PFSK-1 (cell line): Measurements from ENCODE around the gene INSR.

ENCODE experiments used
- FOXP2 ChIP-seq: optimal IDR thresholded peaks from 2 replicates; pipeline ENCODE3; 2011; ENCODE audit warnings: borderline replicate concordance, control low read depth, inconsistent platforms; ENCODE audit not compliant: insufficient read depth; ENCODE audit errors: extremely low read length, extremely low read depth
- POLR2AphosphoS5 ChIP-seq: IDR thresholded peaks from 2 replicates; pipeline ENCODE4 v1.6.1; 2012; ENCODE audit warnings: low read depth, mild to moderate bottlenecking, control low read depth, low read length, moderate library complexity
- SIN3A ChIP-seq: IDR thresholded peaks from 2 replicates; pipeline ENCODE4 v1.6.1; 2012; ENCODE audit warnings: mild to moderate bottlenecking, low read length, moderate library complexity, borderline replicate concordance; ENCODE audit not compliant: insufficient read depth
- TAF1 ChIP-seq: IDR thresholded peaks from 2 replicates; pipeline ENCODE4 v1.6.1; 2012; ENCODE audit warnings: low read length, control low read depth, borderline replicate concordance; ENCODE audit not compliant: insufficient read depth
- TF ChIP-seq, protein P1 (sequence below), 2 experiments: IDR thresholded peaks; 2 replicates each; pipeline versions ENCODE4 v1.6.1 to v1.8.0; 2011 to 2012; ENCODE audit warnings: low read depth in 2 of 2, low read length in 2 of 2, control low read depth in 1 of 2, inconsistent platforms in 1 of 2, mild to moderate bottlenecking in 1 of 2, moderate library complexity in 1 of 2; ENCODE audit not compliant: insufficient read depth in 1 of 2

The INSR gene

DNA sequence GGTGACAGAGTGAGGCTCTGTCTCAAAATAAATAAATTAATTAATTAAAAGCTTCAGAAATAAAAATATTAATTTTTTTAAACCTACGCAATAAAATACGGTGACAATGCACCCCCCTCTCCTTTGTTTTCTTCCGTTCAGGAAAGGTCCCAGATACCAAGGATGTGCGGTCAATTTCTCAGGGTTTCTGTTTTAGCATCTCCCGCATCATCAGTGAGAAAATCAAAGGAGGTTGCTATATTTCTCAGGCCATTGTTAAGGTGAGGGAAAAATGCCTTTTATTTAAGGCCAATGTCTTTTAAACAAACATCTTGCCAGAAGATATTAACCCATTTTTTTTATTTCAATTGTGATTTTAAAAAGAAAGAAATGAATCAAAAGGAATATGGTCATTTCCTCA is 111.7 kb downstream of the INSR start:
- TF ChIP-seq, protein P1, sequence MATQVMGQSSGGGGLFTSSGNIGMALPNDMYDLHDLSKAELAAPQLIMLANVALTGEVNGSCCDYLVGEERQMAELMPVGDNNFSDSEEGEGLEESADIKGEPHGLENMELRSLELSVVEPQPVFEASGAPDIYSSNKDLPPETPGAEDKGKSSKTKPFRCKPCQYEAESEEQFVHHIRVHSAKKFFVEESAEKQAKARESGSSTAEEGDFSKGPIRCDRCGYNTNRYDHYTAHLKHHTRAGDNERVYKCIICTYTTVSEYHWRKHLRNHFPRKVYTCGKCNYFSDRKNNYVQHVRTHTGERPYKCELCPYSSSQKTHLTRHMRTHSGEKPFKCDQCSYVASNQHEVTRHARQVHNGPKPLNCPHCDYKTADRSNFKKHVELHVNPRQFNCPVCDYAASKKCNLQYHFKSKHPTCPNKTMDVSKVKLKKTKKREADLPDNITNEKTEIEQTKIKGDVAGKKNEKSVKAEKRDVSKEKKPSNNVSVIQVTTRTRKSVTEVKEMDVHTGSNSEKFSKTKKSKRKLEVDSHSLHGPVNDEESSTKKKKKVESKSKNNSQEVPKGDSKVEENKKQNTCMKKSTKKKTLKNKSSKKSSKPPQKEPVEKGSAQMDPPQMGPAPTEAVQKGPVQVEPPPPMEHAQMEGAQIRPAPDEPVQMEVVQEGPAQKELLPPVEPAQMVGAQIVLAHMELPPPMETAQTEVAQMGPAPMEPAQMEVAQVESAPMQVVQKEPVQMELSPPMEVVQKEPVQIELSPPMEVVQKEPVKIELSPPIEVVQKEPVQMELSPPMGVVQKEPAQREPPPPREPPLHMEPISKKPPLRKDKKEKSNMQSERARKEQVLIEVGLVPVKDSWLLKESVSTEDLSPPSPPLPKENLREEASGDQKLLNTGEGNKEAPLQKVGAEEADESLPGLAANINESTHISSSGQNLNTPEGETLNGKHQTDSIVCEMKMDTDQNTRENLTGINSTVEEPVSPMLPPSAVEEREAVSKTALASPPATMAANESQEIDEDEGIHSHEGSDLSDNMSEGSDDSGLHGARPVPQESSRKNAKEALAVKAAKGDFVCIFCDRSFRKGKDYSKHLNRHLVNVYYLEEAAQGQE (IDR thresholded peaks at IDR 0.05; ENCODE audit: insufficient read depth in 1 of 2, low read depth in 2 of 2, low read length in 2 of 2) = no peak
- TF ChIP-seq SIN3A = no peak

DNA sequence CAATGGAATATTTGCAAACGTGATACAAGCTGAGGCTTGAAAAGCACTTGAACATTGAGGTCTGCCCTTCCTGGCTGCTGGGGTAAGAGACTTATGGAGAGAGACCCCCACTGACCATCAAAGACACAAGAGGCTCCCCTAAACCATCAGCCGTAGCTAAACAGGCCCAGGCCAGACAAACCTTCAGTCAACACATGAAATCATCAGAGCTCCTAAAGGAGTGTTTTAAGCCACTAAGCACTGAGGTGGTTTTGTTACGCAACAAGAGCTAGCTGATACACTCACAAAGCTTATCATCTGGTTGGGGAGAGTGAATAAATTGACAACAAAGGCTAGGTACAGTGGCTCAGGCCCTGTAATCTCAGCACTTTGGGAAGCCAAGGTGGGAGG is 114.3 kb downstream of the INSR start:
- TF ChIP-seq POLR2AphosphoS5 = no peak
- TF ChIP-seq, protein P1 (IDR thresholded peaks at IDR 0.05; ENCODE audit: insufficient read depth in 1 of 2, low read depth in 2 of 2, low read length in 2 of 2) = no peak
- TF ChIP-seq TAF1 = no peak
- TF ChIP-seq FOXP2 = no peak
- no peak for TF ChIP-seq SIN3A

DNA sequence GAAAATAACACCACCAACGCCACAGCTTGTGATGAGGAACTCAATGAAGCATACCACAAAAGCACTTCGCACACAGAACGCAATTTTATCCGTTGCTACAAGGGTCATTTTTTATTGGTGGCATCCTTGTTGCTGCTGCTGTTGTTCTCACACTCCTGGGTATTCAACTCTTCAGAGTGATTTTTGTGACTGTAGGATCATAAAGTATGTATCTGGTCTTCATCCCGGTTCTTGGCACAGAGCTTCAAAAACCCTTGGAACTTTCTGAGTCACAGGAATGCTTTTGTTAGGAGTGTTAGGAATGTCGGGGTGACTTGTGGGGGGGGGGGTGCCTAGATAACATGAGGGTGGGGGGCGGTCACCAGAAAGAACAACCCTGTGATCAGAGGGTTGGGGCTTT is 116.3 kb downstream of the INSR start:
- TF ChIP-seq POLR2AphosphoS5 = no peak
- TF ChIP-seq SIN3A = no peak
- TF ChIP-seq FOXP2 = no peak
- TF ChIP-seq TAF1 = no peak
- TF ChIP-seq, protein P1 (IDR thresholded peaks at IDR 0.05; ENCODE audit: insufficient read depth in 1 of 2, low read depth in 2 of 2, low read length in 2 of 2) = no peak

DNA sequence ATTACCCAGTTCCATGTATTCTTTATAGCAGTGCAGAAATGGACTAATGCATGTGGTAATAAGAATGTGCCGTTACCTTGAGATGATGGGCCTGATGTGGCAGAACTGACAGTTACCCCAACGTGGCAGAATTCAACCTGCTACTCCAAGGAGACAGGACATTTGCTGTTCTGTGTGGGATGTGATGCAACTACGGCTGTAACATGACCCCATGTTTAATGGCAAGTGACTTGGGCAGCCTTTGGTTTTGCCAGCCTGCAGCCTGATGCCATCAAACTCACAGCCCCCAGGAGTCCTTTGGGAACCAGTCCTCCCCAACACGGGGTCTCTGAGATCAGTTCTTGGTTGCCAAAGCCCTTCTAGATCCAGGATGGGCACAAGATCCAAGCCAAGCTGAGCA is 117.4 kb downstream of the INSR start:
- no peak for TF ChIP-seq SIN3A
- TF ChIP-seq FOXP2 = no peak
- no peak for TF ChIP-seq POLR2AphosphoS5

DNA sequence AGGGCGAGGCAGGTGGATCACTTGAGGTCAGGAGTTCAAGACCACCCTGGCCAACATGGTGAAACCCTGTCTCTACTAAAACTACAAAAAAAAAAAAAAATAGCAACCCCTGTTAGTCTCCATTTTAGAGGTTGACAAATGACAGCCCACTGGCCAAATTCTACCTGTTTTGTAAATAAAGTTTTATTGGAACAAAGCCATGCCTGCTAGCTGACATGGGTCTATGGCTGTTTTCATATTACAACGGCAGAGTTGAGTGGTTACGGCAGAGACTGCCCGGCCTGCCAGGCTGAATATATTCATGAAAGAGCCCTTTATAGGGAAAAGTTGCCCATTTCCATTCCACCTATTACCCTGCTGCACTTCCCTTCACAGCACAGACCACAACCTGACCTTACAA is 121.4 kb downstream of the INSR start:
- no peak for TF ChIP-seq POLR2AphosphoS5
- TF ChIP-seq SIN3A = no peak
- TF ChIP-seq, protein P1 (IDR thresholded peaks at IDR 0.05; ENCODE audit: insufficient read depth in 1 of 2, low read depth in 2 of 2, low read length in 2 of 2) = no peak
- TF ChIP-seq TAF1 = no peak
- TF ChIP-seq FOXP2 = no peak

DNA sequence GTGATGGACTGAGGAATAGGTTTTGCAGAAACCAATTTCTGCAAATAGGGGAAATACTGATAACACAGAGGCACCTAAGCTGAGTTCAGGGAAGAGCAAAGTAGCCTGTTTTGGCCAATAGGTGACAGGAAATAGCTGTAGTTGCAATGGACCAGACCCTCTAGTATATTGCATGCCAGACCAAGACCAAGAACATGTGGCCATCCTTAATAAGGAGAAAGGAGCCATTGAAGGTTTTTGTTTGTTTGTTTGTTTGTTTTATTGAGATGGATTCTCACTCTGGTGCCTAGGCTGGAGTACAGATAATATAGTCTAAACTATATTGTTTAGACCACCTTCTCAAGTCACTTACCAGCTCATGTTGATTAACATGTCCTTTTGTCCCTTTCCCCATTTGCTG is 123.2 kb downstream of the INSR start:
- TF ChIP-seq TAF1 = no peak
